ENCODE data around the gene NRIP3.
"Not testable (repeated sequence)": the region's sequence is repeated elsewhere in the genome, so short reads cannot be mapped to it uniquely, and the experiment has no call there.

NRIP3 gene

DNA sequence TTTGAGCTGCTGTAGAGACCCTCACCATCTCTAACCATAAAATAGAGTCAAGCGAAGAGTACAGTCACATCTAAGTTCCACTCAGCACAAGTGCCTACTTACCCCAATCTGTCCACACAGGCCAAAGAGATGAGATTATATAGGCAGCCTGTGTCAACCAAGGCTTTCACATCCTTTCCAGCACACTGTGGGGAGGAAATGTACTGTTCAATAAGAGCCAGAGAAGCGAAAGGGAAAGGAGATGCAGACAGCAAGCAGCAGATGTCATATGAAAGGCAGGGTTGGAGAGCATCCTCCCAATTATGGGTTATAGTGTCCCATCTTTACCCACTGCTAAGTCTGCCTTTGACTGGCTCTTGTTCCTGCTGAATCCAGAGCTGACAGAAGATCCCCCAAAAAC is 16.4 kb downstream of the NRIP3 start:
- CTCF ChIA-PET, result interaction anchor here (1.0 to 1.6 kb wide), 4 partner anchors 10 to 30 kb away, joined by 3 to 9 read pairs (median 4); no protein-coding TSS in a partner anchor
- TF ChIP-seq, protein P1, sequence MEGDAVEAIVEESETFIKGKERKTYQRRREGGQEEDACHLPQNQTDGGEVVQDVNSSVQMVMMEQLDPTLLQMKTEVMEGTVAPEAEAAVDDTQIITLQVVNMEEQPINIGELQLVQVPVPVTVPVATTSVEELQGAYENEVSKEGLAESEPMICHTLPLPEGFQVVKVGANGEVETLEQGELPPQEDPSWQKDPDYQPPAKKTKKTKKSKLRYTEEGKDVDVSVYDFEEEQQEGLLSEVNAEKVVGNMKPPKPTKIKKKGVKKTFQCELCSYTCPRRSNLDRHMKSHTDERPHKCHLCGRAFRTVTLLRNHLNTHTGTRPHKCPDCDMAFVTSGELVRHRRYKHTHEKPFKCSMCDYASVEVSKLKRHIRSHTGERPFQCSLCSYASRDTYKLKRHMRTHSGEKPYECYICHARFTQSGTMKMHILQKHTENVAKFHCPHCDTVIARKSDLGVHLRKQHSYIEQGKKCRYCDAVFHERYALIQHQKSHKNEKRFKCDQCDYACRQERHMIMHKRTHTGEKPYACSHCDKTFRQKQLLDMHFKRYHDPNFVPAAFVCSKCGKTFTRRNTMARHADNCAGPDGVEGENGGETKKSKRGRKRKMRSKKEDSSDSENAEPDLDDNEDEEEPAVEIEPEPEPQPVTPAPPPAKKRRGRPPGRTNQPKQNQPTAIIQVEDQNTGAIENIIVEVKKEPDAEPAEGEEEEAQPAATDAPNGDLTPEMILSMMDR (IDR thresholded peaks at IDR 0.05; ENCODE audit: control extremely low read depth, extremely low read depth, low read depth, missing control alignments), result no peak
- no peak for DNase-seq (ENCODE audit: extremely low spot score)
- POLR2A ChIA-PET, result no interaction called here

DNA sequence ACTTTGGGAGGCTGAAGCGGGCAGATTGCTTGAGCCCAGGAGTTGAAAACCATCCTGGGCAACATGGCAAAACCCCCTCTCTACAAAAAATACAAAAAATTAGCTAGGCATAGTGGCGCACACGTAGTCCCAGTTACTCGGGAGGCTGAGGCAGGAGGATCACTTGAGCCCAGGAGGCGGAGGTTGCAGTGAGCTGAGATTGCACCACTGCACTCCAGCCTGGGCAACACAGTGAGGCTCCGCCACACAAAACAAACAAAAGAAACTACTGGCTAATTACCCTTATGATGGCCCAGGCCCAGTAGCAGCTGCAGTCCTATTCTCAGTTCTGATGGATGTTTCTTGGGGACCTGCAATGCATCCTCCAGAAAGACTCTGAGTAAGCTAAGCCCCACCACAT is 17.0 kb downstream of the NRIP3 start:
- POLR2A ChIA-PET; DNase-seq (ENCODE audit: extremely low spot score): not testable (repeated sequence)
- CTCF ChIA-PET, result interaction anchor here (1.5 to 1.6 kb wide), 3 partner anchors 26 to 151 kb away, joined by 3 to 4 read pairs (median 3); no protein-coding TSS in a partner anchor

DNA sequence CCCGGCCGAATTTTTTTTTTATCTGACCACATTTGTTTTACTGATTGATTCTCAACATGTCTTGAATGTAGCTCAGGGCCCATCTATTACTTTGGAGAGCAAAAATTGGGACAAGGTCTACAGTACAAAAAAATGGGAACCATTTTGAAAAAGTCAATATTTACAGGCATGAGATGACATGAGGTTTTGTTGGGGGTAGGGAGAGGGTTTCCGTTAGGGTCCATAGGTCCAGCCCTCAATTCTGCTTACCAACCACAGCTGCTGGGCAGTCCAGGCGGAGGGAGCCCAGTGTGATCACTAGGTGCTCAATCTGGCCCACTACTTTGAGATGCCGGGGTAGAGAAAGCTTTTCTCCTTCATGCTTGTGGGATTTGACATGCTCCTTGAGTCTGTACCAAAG is 18.3 kb downstream of the NRIP3 start:
- no peak for DNase-seq (ENCODE audit: extremely low spot score)
- ChIA-PET CTCF (interaction anchor here (1.5 to 1.6 kb wide), 2 partner anchors 25 to 152 kb away, joined by 3 to 4 read pairs; no protein-coding TSS in a partner anchor), POLR2A (no interaction called here)
- TF ChIP-seq, protein P1 (IDR thresholded peaks at IDR 0.05; ENCODE audit: control extremely low read depth, extremely low read depth, low read depth, missing control alignments), result no peak

DNA sequence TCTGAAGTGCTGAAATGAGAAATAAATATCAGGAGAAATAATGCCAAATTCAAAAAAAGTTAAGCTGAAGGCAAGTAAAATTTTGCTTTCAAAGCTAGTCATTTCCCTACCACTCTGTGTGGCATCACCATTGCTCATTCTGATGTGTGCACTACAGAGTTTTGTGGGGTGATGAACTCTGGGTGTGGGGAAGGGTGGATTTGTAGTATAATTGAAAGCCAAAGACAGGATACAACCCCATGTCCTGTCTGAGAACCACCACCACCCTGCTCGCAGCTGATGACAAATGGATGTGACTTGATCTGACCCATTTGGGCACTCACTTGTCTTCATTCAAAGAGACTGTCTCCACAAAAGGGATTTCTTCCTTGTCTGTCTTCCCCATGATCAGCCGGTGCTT is 20.2 kb downstream of the NRIP3 start:
- POLR2A ChIA-PET, result no interaction called here
- CTCF ChIA-PET, result interaction anchor here (1.3 to 1.5 kb wide), 3 partner anchors 24 to 32 kb away, joined by 3 to 5 read pairs (median 4); no protein-coding TSS in a partner anchor
- TF ChIP-seq, protein P1 (IDR thresholded peaks at IDR 0.05; ENCODE audit: control extremely low read depth, extremely low read depth, low read depth, missing control alignments), result no peak
- DNase-seq (ENCODE audit: extremely low spot score), result no peak

DNA sequence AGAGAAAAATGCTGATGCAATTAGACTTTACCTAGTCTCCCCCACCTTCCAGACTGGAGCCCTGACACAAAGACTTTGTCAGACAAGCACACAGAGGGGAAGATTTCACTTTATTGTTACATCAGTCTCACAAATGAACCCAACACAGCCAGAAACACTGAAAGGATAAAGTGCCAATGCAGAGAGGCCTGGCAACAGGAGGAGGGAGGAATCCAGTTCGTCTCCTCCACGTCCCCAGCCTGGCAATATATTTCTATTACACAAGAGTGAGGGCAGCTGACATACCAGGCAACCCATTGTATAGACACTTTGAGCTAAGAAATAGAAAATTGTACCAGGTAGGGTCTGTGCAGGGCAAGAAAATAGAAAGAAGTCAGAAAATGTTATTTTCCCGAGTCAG is 23.3 kb downstream of the NRIP3 start:
- ChIA-PET CTCF (interaction anchor here (1.5 kb wide), 1 partner anchor 21 kb away, joined by 3 read pairs; no protein-coding TSS in a partner anchor), POLR2A (no interaction called here)
- DNase-seq (ENCODE audit: extremely low spot score), result no peak
- TF ChIP-seq, protein P1 (IDR thresholded peaks at IDR 0.05; ENCODE audit: control extremely low read depth, extremely low read depth, low read depth, missing control alignments), result no peak

DNA sequence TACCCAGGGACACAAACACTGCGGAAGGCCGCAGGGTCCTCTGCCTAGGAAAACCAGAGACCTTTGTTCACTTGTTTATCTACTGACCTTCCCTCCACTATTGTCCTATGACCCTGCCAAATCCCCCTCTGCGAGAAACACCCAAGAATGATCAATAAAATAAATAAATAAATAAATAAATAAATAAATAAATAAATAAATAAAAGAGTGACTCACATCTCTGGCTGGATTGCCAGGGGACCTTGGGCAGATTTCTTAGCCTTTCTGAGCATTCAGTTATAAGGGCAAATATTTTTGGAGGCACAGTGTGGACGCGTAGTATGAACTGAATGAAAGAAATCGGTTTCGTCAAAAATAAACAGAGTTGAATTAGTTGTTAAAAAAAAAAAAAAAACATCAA is 24.4 kb downstream of the NRIP3 start:
- CTCF ChIA-PET; POLR2A ChIA-PET; DNase-seq (ENCODE audit: extremely low spot score): not testable (repeated sequence)

DNA sequence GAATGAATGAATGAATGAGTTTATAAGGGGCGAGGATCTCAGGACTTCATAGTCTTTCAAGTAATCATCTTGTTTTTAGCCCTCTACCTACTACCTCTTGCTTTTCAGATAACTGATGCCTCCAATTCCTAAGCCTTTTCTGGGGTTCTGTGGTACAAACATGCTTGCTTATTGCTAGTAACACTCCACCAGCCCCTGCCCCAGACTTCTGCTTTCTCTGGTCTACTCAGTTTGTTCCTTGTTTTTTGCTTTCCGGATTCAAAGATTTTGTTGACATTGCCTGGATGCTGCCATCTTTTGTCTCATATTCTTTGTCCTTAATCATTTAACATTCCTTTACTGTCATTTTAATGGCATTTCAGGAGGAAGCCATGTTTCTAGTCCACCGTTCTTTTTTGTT is 30.7 kb downstream of the NRIP3 start:
- DNase-seq (ENCODE audit: extremely low spot score), result no peak
- ChIA-PET CTCF (no interaction called here), POLR2A (no interaction called here)
- TF ChIP-seq, protein P1 (IDR thresholded peaks at IDR 0.05; ENCODE audit: control extremely low read depth, extremely low read depth, low read depth, missing control alignments), result no peak

DNA sequence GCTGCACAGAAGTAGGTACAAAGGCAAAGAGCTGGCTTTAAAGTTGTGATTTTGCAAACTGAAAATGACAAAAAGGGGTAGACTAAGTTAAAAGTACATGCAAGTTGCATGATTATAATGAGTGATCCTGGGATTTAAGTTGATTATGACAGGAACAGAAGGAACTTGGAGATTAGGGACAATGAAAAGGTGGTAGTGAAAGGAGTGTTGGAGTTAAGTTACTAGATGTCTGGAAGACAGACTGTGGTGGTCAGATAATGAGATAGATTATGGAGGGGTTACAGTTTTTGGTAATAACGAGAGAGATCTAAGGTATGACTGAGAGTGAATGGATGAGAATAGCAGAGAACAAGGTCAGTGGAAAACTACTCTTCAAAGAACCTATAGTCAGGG is 31.9 kb downstream of the NRIP3 start:
- ChIA-PET POLR2A (no interaction called here), CTCF (interaction anchor here (1.0 to 1.2 kb wide), 2 partner anchors 10 to 166 kb away, joined by 3 read pairs; no protein-coding TSS in a partner anchor)
- no peak for DNase-seq (ENCODE audit: extremely low spot score)
- TF ChIP-seq, protein P1 (IDR thresholded peaks at IDR 0.05; ENCODE audit: control extremely low read depth, extremely low read depth, low read depth, missing control alignments), result no peak

Measured in GM10248 (cell line).